Epithelial cell of esophagus (primary cell): Measurements from ENCODE around the gene ELF3.
"Not testable (repeated sequence)": the region's sequence is repeated elsewhere in the genome, so short reads cannot be mapped to it uniquely, and the experiment has no call there.

Source experiments
- DNase-seq: peaks from one replicate; pipeline ENCODE4 v3.0.0; 2010; ENCODE audit warnings: low read depth
- H3K4me3 ChIP-seq: 2 replicates; pipeline ENCODE4 v1.5.1; 2011; ENCODE audit warnings: mild to moderate bottlenecking, low read length, control low read depth
- CTCF ChIP-seq: IDR thresholded peaks from 2 replicates; pipeline ENCODE4 v1.5.1; 2011; ENCODE audit warnings: low read depth, mild to moderate bottlenecking, low read length, control low read depth, inconsistent platforms; ENCODE audit not compliant: insufficient read depth; ENCODE audit errors: missing control alignments

The ELF3 gene

GRCh38 chr1:202063093-202063492 lies 52.7 kb downstream of the ELF3 start:
- no peak for TF ChIP-seq CTCF
- H3K4me3 ChIP-seq = no peak overlapping the region
- DNase-seq = no peak

- not testable (repeated sequence) for H3K4me3 ChIP-seq, DNase-seq
These were observed 54.5 kb downstream of the ELF3 start for GRCh38 chr1:202064889-202065312.
